NCI-H146 (cell line): ENCODE data around the gene PBOV1.

Experiments
- DNase-seq: peaks from one replicate; lab custom pipeline; 2025; lab: John Stamatoyannopoulos, UW

Gene PBOV1

DNA sequence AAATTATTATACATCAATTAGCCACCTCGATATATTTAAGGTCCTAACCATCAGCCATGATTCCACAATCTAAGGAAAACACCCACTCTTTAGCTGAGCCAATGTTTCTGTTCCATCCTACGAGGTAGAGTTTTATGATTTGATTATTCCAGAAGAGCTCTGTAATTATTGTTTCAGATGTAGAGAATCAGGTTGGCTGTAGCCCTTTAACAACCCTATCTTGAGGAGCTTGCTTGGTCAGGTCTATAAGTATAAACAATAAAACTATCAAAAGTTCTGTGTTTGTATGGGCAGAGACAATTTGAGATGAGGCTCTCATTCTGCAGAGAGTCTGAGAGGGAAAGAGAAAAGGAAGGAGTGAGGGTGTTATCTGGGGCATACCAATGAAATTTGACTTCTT lies at the start of gene PBOV1:
PBOV1 (minus strand) TSS at position 43 of the 400 bp plus-strand sequence. CDS start 96 bp downstream, outside the sequence.
- no peak for DNase-seq

DNA sequence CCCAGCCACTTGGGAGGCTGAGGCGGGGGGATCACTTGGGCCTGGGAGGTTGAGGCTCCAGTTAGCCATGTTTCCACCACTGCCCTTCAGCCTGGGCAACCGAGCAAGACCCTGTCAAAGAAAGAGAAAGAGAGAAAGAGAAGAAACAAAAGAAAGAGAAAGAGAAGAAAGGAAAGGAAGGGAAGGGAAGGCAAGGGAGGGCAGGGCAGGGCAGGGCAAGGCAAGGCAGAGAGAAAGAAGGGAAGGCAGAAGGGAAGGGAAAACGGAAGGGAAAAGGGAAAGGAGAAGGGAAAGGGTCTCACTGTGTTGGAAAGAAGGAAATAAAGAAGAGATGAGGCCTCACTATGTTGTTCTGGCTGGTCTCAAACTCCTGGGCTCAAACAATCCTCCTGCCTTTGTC lies 47.8 kb upstream of the PBOV1 start:
- no peak for DNase-seq

DNA sequence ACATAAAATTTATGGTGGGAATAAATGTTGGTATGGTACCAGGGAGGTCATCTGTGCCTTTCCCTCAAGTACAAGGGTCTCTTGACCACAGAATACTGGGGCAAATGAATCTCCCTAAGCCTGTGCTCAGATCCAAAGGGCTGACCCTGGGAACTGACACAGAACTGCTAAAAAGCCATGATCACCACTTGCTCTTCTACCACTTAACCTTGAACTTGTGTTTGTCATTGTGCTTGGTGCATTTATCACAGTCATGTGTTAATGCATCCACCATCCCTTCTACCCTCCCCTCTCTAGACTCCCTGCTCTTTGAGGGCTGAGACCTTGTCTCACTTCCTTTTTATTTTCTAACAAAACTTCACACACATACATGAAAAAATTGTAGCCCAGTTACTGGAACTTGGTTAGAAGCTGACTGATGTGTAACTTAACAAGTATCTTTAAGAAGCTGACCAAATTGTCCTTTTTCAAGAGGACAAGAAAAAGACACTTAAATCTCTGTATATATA lies 46.1 kb upstream of the PBOV1 start:
- no peak for DNase-seq

DNA sequence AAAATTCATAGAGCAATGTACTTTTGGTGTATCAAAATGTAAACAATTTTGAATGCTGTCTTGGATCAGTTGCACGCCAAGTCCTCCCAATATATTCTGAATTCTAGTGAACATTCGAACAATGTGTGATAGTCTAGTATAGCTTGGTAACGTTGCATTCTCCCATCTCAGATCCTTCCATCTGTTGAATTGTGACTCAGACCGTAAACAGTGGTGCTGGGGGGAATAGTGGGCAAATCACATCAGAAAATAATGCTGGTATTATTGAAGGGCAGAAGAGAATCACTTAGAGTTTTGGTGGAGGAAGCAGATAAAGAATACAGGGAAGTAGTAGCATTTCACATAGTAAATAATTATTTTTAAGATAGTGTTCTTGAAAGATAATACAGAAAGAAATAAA lies 45.7 kb upstream of the PBOV1 start:
- DNase-seq, result no peak

DNA sequence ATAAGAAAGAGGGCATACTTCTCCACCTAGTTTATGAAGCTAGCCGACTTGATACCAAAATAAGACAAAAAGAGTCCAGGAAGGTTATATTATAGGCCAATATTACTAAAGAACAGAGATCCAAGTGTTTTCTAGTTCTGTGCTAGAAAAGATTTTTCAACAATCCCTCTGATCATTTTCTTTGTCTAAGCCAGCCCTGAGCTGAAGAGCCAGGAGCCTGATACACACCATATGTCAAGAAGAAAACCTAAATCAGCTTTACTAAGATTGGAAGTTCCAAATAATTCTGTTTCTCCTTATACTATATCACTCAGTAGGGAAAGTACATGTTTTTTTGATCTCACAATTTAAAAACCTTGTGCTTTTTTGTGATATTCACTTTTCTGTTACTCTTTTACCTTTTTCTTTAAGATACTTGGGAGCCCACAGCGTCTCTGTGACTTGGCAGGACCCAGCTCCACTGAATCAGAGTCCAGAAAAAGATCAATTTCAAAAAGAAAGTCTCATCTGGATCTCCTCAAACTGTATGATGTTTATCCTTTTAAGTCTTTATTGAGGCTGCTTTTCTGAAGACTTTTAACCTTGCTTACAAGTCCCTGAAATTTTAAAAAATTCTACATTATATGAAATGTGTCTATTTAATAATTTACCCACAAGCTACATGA lies 43.0 kb upstream of the PBOV1 start:
- no peak for DNase-seq

DNA sequence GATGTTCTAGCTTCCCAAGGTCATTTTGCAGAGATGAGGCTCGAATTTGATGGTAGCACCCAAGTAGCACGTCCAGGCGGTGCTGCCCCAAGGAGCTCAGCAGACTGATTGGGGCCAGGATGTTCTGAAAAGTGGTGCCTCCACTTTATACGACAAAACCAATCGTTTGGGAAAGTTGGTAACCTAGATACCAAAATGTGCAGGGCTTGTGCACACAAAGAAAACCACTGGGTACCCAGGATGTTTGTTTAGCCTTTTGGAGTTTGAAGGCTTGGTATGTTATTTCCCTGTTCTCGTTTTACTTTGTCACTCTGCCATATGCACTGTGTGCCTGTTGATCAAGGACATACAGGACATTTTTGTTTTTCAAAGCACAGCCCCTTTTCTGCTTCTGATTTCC lies 40.7 kb upstream of the PBOV1 start:
- DNase-seq, result peak; percentile 13

DNA sequence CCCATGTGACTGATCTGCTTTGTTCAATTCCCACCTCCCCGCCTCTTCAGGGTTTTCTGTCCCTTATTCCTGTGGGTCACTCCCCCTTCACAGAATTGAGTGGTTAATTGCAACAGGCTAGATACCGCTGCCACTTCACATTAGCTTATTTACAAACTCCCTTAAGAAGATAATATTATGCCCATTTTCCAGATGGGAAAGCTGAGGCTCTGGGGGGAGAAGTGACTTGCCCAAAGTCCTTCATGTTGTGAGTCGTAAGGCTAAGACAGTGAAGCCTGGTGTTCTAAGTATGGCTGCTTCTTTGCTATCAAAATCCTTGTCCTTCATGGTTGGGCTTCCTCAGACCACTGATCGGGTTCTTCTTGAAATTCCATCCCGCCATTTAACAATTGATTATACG lies 39.9 kb upstream of the PBOV1 start:
- no peak for DNase-seq

DNA sequence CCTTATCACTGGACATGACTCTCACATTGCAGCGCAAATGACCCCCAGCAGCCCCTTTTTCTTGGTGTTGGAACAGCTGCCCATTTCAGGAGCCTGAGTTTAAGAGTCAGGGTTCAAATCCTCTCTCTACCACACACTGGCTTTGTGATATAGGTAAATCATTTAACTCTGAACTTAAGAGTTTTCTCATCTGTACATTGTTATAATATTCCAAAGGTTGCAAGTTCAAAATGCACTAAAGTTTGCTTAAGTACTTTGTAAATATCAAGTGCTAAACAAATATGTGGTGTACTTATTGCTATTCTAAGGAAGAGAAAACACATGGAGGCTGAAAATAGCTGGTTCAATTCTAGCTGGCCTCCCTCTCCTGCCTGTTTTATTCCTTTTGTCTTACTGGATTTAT lies 39.3 kb upstream of the PBOV1 start:
- DNase-seq, result no peak

DNA sequence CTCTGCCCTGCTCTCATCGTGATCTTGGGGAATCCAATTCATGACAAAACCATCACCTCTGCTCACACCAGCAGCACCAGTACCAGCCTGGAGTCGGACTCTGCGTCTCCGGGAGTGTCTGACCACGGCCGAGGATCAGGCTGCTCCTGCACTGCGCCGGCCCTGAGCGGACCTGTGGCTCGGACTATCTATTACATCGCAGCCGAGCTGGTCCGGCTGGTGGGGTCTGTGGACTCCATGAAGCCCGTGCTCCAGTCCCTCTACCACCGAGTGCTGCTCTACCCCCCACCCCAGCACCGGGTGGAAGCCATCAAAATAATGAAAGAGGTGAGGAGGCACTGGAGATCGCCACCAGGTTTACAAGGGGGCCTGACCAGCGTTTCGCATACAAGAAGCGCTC lies 37.2 kb upstream of the PBOV1 start:
- DNase-seq, result no peak

DNA sequence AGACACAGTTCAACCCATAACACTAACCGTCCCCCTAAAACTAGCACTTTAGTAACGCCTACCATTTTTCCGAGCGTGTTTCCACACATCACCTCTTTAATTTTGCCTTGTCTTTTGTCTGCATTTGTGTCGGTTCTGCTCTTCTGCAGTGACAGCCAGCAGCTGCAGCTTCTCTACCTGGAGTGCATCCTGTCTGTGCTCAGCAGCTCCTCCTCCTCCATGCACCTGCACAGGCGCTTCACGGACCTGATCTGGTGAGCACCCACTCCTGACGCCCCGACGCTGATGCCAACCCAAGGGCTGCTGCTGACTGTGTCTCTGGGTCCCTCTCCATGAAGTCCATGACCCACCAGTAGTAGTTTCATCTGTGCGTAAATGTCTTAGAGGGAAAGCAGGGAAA lies 35.4 kb upstream of the PBOV1 start:
- no peak for DNase-seq

DNA sequence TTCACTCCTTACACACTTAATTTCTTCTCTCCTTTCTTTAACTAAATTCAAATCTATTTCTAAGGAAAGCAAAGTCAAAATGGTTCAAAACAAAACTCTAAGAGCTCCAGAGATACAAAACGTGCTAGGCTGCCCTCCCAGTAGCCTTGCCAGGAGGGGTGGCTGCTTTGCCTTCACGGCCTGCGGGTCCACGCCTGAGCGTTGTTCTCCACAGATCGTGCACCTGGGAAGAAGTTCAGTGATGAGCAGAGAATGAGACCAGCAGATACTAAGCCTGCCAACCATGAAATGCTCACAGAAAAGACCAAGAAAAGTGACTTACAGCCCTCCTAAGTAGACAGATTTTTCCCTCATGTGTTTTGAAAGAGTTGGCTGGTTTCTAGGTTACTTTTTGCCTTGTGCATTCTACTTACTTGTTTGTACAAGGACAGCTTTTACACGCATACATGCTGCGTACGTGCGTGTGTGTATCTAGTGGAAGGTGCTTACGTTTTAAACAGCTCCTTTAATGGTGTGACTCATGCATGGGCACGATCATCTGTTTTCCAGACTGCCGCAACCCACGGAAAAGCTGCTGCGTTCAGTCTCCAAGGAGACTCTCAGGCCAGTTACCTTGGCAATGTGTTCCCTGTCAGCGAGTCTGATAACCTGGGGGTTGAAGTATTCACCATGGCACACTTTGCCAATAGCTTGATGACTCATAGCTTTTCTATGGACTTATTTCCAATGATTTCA lies 32.4 kb upstream of the PBOV1 start:
- DNase-seq, result no peak

DNA sequence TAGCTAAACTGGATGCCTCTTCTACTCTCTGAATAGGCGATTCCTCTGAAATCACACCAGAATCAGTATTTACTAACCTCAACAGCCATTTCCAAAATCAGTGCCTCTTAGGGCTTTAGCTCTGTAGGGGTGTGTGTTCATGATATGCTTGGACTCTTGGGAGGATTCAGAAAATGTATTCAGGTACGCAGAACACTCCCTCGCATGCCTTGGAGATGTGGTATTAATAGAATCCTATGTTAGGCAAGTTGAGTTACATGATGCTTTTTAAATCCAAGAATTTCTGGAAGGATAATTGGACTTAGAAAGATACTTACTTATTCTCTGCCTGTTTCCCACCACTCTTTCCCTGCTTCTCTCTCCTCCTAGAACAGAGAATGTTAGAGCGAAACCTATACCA lies 31.8 kb upstream of the PBOV1 start:
- no peak for DNase-seq

DNA sequence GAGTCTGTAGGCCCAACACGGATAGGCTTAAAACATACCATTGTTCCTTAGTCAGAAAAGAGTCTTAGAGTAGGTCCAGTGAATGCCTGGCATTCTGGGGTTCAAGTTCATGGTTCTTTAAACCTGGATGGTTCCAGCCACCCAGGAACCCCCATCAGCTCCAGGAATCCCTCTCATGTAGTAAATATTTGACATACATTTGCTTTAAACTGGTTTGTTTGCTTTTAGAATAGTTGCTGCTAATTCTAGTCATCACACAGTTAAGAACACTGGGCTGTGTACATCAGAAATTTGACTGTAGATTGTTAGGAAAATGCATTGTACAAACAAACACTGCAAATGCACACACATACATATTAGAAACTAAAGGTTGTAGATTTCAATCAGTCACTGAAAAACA lies 30.6 kb upstream of the PBOV1 start:
- DNase-seq, result no peak

DNA sequence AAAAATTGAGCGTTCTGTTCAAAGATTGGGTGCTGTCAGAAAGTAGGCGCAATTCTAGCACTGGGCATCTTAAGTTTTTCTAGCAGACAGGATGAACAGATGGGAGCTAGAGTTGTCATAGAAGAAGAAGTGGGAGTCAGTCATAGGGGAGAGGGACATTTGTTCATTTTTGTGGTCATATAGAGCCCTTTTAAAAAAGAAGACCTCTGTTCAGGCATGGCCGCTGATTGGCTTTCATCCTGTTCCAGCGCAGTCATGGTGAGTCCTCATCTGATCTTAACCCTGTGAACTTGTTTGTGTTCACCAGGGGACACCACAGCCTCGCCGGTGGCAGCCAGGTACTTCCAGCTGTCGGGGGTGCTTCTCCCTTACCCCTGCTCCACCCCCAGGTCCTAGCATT lies 29.7 kb upstream of the PBOV1 start:
- DNase-seq, result no peak

DNA sequence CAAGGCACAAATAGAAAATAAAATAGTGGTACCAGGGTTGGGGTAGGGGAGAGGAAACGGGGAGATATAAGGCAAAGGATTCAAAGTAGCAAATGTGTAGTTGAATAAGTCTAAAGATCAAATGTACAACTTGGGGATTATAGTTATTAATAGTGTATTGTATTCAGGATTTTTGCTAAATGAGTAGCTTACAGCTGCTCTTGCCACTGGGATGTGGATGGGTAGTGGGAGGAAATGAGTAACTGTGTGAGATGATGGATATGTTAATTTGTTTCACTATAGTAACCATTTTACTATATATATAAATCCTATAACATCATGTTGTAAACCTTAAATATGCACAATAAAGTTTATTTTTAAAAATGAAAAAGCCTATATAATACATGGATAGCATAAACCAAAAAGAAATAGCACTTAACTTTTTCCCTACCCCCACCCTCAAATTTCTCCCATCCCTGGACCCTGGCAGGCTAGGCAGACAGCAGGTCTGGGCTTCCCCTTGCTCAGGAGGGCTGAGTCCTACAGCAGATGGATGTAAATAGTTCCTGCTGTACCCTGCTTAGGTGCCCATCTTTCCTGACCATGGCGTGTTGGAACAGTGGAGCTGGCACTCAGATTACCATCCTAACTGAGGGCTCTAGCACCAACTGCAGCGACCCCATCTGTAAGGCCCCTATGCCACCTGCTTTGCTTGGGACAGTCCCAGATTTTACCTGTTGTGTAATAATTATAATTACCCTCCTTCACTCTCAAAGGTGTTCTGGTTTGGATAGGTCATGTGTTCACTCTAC lies 28.6 kb upstream of the PBOV1 start:
- no peak for DNase-seq

DNA sequence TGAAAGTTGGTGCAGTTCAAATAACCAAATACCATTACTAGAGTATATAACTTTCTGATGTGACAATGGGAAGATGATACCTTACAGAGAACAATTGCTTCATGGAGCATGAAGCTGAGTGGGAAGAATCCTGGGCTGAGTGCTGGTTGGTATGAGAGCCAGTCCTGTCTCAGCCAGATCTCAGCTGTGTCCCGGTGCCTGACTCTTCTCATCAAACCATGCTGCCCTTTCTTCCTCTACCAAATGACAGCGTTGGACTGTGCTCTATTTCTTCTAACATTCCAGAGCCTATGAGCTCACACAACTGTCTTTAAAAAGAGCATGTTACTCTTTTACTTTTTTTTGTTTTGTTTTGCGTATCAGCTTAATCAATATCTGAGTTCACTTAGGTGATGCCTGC lies 27.5 kb upstream of the PBOV1 start:
- no peak for DNase-seq

DNA sequence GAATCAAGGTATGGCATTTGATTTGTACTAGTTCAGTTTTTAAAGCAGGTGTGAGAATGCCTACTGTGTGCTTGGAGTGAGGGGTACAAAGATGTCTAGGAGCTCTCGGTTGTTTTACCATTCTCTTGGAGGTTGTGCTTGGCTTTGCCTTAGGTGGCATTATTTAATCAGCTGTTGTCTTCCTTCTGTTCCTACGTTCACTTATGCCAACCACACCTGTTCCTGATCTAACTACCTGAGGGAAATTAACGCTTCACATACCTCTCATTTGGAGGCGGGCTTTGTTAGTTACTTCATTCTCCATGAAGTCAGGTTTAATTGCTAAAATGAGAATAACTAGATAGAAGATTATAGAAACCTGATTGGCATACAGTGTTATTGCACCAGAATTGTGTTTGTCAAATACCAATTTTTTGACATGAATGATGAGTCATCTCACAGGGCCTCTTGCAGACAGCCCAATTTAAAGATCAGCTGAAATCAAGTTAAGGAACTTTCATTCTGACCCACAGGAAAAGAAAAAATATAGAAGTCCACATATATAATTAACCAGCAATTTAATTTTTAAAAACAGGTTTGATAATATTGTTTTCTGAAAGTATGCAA lies 24.8 kb upstream of the PBOV1 start:
- DNase-seq, result peak; percentile 81

DNA sequence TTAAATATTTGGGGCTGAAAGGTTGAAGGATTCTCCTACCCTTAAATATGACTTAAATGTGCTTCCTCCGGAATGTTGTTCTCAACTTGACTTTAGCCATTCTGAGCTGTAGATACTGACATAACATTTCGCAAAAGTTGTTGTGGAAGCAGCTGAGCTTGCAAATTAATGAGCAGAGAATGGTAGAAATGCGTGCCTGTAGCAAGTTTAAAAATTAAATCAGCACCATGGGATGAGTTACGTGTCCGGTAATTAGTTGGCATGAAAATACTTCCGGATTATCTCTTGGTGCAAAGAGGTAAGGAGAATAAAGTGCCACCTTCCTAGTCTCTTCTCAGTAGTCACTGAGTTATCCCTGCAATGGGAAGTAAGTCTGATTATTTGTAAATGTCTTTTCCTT lies 23.6 kb upstream of the PBOV1 start:
- no peak for DNase-seq

DNA sequence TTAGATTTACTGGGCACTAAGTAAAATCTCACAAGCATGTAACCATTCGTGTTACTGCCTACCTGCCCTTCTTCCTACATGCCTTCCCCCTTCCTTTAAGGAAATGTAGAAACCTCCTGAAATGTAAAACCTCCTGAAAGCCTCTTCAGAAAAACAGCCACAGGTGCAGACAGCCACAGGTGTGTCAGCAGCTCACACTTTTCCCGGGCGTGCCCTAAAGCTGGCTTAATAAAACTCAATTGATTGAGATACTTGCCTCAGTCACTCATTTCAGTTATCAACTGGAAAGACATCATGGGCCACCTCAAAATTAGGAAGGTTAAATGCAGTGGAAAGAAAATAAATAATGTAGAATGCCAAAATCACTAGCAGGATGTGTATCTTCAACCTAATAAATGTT lies 23.1 kb upstream of the PBOV1 start:
- DNase-seq, result no peak

DNA sequence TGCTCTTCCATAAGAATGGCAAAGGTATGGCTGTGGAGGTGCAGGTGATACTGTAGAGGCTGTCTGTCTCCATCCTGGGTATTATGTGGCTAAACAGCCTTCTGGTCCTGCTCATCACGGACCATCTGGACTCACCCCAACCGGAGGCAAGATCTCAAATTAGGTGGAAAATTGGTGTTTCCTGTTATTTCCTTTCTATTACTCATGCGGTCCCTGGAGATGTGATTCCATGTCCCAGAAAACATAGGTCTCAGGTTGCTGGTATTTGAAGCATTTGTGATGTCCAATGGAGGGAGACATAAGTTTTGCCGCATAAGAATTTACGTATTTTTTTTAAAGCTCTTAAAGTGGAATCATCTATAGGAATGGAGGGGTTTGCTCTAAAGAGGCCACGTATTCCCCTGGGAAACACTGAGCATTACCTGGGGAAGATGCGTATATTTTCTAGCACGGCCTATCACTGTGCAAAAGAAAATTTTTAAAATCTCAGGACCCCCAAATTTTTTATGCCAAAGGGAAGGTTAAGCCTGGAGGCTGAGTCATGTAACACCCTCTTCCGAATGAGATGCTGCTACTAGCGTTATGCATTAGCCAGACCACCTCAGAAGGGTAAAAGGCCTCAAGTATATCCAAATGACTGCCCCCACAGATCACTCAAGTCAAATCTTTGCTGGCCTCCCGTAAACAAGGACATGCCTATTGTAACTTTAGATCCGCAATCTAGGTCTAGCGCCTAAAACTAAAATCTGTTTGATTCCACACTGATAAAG lies 22.4 kb upstream of the PBOV1 start:
- DNase-seq, result peak; percentile 90

DNA sequence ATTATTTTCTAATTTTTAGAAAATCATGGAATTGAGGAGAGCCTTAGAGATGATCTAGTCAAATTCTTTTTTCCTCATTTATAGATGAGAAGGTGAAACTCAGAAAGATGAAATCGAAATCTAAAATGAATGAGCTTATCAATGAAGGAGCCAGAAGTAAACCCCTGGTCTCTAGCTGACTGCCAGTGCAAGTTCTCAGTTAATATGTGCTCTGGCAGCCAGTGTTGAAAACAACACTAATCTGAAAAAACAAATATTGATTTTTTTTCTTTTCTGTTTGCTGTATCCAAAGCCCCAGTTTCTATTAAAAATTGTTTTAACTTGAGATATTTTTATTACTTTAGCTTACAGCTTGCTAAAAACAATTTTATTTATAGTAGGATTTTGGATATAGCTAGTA lies 21.5 kb upstream of the PBOV1 start:
- peak; percentile 54 for DNase-seq

DNA sequence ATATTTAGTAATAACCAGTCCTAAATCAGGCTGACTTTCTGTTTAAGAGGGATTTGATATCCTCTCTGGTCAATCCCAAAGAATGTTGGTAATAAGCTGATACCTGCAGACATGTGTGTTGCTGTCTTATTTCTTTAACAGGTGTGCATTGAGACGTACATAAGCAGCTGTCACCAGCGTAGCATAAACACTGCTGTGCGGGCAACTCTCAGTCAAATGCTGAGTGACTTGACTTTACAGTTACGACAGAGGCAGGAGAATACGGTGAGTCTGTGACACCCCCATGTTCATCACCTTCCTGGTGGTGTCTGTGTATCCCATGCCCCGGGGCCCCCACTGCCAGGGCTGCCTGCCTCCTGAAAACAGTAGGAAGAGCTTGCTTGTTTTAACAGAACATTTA lies 20.1 kb upstream of the PBOV1 start:
- no peak for DNase-seq
